HG03439 (cell line): ENCODE measurements around the gene CPVL.
"Not testable (repeated sequence)": the region's sequence is repeated elsewhere in the genome, so short reads cannot be mapped to it uniquely, and the experiment has no call there.

Experiments
- ATAC-seq: cut with Tn5 transposase; IDR thresholded peaks from one replicate; pipeline ENCODE4 v1.9.1; 2021; ENCODE audit warnings: mild to moderate bottlenecking, moderate library complexity; ENCODE audit not compliant: unreplicated experiment

CPVL gene

GRCh38 chr7:29120955-29121354 lies 25.4 kb downstream of the CPVL start:
- no peak for ATAC-seq

DNA sequence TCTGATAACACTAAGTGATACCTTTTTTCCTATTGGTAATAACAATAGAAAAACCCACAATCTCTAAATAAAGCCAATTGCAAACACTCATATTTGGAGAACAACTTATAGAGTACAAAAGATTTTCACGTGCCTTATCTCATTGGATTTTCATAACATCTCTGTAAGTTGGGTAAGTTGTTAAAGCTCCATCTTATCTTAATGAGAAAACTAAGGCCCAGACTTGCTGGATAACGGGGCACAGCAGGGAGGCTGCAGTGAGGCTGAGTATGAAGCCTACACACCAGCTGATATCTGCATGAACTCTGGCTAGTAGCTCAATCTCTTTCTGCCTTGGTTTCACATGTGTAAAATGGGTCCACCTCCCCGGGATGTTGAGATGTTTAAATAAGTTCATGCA lies 26.8 kb downstream of the CPVL start:
- ATAC-seq, result no peak

- no peak for ATAC-seq
Observed at GRCh38 chr7:29116361-29117200, 29.8 kb downstream of the CPVL start.

GRCh38 chr7:29115753-29116152 lies 30.6 kb downstream of the CPVL start:
- ATAC-seq, result no peak

- no peak for ATAC-seq
Observed at GRCh38 chr7:29115130-29115687, 31.1 kb downstream of the CPVL start.

- not testable (repeated sequence) for ATAC-seq
Observed at GRCh38 chr7:29114266-29114665, 32.1 kb downstream of the CPVL start.

- ATAC-seq, result no peak
Observed at GRCh38 chr7:29113384-29114102, 32.8 kb downstream of the CPVL start.

DNA sequence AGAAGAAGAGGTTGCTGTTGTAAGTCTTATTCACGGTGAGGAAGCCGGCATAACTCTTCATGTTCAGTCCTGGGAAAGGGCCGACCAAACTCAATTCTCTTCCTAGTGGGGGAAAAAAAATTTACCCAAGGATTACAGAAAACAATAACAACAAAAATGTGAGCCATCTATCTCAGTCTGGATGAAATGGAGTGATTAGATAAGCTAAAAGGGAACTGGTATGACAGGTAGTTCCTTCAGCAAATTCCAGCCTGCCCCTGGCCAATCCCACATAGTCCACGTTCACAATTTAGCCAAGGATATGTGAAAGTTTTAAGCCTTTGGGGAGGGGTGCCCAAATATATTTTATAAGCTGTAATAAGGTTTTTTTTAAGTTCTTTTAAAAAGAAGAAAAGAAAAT lies 33.6 kb downstream of the CPVL start:
- ATAC-seq, result no peak

DNA sequence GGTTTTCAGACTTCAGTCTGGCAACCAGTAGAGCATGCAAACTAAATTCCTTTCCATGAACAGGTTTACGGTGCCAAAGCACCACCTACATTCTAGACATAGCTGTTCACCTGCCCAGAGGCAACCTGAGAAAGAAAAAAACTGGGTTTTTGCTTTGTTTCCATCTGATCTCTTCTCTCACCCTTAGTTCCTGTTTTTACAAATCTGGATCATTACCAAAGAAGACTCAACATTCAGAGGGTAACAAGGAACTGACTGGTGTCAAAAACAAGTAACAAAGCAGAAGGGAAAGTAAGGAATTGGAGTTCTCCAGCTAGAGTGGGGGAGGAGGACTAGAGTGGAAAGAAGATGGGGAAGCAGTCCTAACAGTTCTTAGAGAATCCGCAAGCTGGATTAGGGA lies 36.4 kb downstream of the CPVL start:
- no peak for ATAC-seq

GRCh38 chr7:29109358-29109757 lies 37.0 kb downstream of the CPVL start:
- no peak for ATAC-seq

GRCh38 chr7:29107056-29107455 lies 39.3 kb downstream of the CPVL start:
- ATAC-seq, result no peak

- ATAC-seq, result no peak
Observed at GRCh38 chr7:29106669-29106988, 39.7 kb downstream of the CPVL start.

- ATAC-seq, result no peak
Observed at GRCh38 chr7:29105752-29106668, 40.3 kb downstream of the CPVL start.

- ATAC-seq, result no peak
Observed at GRCh38 chr7:29105191-29105590, 41.1 kb downstream of the CPVL start.

GRCh38 chr7:29102558-29103151 lies 43.7 kb downstream of the CPVL start:
- no peak for ATAC-seq

DNA sequence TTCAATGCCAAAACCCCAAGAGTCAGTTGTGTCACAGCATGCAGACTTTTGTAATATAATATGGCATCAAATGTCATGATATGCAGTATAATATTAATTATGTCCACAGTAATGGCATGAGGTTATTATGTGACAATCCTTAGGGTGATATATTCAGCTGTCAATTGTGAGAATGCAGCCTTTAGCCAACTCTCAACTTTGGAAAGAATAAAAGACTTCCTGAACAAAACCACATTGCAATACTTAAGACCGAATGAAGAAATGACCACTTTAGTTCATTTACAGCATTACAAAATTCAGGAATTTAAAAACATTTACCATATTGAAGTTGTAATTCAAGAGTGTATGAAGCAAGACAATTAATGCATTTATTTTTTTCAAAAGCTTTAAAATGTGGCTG lies 45.4 kb downstream of the CPVL start:
- no peak for ATAC-seq

DNA sequence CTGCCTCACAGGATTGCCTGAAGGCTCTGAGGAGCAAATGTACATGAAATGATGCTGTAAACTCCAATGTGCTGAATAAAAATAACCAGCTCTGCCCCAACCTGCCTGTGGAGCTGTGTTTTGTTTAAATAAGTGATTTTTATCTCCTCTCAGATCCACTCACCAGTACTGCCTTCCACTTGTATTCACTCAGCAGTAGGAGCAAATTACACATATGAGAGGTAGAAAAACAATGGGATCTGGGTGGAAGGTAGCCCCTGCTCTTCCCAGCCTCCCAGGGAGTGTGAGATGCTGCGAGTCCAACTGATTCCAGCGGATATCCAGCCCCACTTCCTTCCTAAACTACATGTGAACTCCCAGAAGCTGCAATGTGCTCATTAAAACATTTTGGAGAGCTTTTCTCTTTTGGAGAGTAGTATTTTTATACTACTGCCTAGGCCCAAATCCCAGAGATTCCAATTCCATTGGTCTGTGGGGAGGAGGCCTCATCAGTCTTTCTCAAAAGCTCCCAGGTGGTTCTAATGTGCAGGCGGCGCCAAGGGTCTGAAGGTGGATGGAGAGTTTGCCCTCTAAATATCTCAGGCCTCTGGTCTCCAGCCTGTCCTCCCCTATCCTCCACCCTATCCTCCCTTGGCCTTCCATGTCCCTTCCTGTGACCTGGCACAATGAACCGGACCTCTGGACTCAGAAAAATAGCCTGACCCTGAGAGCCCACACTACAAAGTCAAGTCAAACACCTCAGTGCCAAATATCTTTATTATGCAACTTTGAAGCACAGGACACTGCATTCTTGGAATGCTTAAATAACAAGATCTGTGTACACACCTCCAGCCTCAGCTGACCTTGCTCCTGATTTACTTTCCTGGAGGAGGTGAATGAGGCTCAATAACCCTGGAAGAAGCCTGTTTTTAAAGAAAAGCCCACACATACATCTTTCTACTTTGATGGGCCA lies 46.2 kb downstream of the CPVL start:
- ATAC-seq, result no peak

- no peak for ATAC-seq
Observed at GRCh38 chr7:29096446-29096730, 49.9 kb downstream of the CPVL start.

- no peak for ATAC-seq
Observed at GRCh38 chr7:29095631-29096445, 50.5 kb downstream of the CPVL start.
